HG02798 (cell line): ENCODE results near the gene LAMC1.

ENCODE experiments used
- ATAC-seq: cut with Tn5 transposase; IDR thresholded peaks from one replicate; pipeline ENCODE4 v1.9.1; 2021; ENCODE audit warnings: mild to moderate bottlenecking; ENCODE audit not compliant: unreplicated experiment, poor library complexity

The LAMC1 gene

GRCh38 chr1:183075861-183076260 lies 52.6 kb downstream of the LAMC1 start:
- no peak for ATAC-seq

- no peak for ATAC-seq
Measured at GRCh38 chr1:183077097-183077496, 53.9 kb downstream of the LAMC1 start.

- no peak for ATAC-seq
Measured at GRCh38 chr1:183079712-183080388, 56.6 kb downstream of the LAMC1 start.

- no peak for ATAC-seq
Measured at GRCh38 chr1:183080406-183080805, 57.2 kb downstream of the LAMC1 start.

GRCh38 chr1:183081402-183082120 lies 58.3 kb downstream of the LAMC1 start:
- ATAC-seq = no peak

- ATAC-seq = no peak
Measured at GRCh38 chr1:183082650-183083049, 59.4 kb downstream of the LAMC1 start.

- ATAC-seq = no peak
Measured at GRCh38 chr1:183087001-183087400, 63.8 kb downstream of the LAMC1 start.

GRCh38 chr1:183089025-183089639 lies 65.9 kb downstream of the LAMC1 start:
- ATAC-seq = no peak

GRCh38 chr1:183090391-183091006 lies 67.3 kb downstream of the LAMC1 start:
- no peak for ATAC-seq

GRCh38 chr1:183091181-183091580 lies 68.0 kb downstream of the LAMC1 start:
- no peak for ATAC-seq

GRCh38 chr1:183092350-183092749 lies 69.1 kb downstream of the LAMC1 start:
- no peak for ATAC-seq

GRCh38 chr1:183093066-183093668 lies 69.9 kb downstream of the LAMC1 start:
- ATAC-seq = no peak

- ATAC-seq = no peak
Measured at GRCh38 chr1:183093786-183094298, 70.6 kb downstream of the LAMC1 start.

- no peak for ATAC-seq
Measured at GRCh38 chr1:183094351-183094750, 71.1 kb downstream of the LAMC1 start.

GRCh38 chr1:183096351-183096750 lies 73.1 kb downstream of the LAMC1 start:
- ATAC-seq = no peak

GRCh38 chr1:183096894-183097293 lies 73.7 kb downstream of the LAMC1 start:
- no peak for ATAC-seq

- no peak for ATAC-seq
Measured at GRCh38 chr1:183097438-183098051, 74.3 kb downstream of the LAMC1 start.

- no peak for ATAC-seq
Measured at GRCh38 chr1:183098317-183098716, 75.1 kb downstream of the LAMC1 start.

GRCh38 chr1:183100361-183100974 lies 77.2 kb downstream of the LAMC1 start:
- no peak for ATAC-seq

- no peak for ATAC-seq
Measured at GRCh38 chr1:183101081-183101480, 77.9 kb downstream of the LAMC1 start.
